Activated T-cell treated with anti-CD3 and anti-CD28 coated beads for 4 hours (primary cell): ENCODE measurements around the gene PTP4A2.
"Not testable (repeated sequence)": the region's sequence is repeated elsewhere in the genome, so short reads cannot be mapped to it uniquely, and the experiment has no call there.

Experiments used
- DNase-seq: peaks from one replicate; pipeline ENCODE4 v3.0.0-alpha.2; 2020

Gene PTP4A2

GRCh38 chr1:31949862-31950261, 11.7 kb upstream of the PTP4A2 start:
- DNase-seq, result no peak

GRCh38 chr1:31945677-31946076, 7.5 kb upstream of the PTP4A2 start:
- not testable (repeated sequence) for DNase-seq

GRCh38 chr1:31944205-31945089, 6.3 kb upstream of the PTP4A2 start:
- DNase-seq, result peak; percentile 62

GRCh38 chr1:31943546-31944184, 5.5 kb upstream of the PTP4A2 start:
- DNase-seq, result no peak

- DNase-seq, result not testable (repeated sequence)
Measured at GRCh38 chr1:31942061-31942460, 3.9 kb upstream of the PTP4A2 start.

- DNase-seq, result peak; percentile 61
Measured at GRCh38 chr1:31939484-31940329, 1.5 kb upstream of the PTP4A2 start.

GRCh38 chr1:31937300-31938183, 626 bp downstream of the PTP4A2 start:
- DNase-seq, result peak; percentile 79

GRCh38 chr1:31936981-31937299, 1.2 kb downstream of the PTP4A2 start:
- no peak for DNase-seq

- no peak for DNase-seq
Measured at GRCh38 chr1:31936278-31936980, 1.7 kb downstream of the PTP4A2 start.

- no peak for DNase-seq
Measured at GRCh38 chr1:31934706-31935629, 3.2 kb downstream of the PTP4A2 start.

- DNase-seq, result no peak
Measured at GRCh38 chr1:31932491-31933316, 5.5 kb downstream of the PTP4A2 start.

GRCh38 chr1:31931593-31932225, 6.5 kb downstream of the PTP4A2 start:
- no peak for DNase-seq

GRCh38 chr1:31930836-31931592, 7.2 kb downstream of the PTP4A2 start:
- DNase-seq, result no peak

GRCh38 chr1:31927661-31927980, 10.5 kb downstream of the PTP4A2 start:
- no peak for DNase-seq

GRCh38 chr1:31926853-31927660, 11.1 kb downstream of the PTP4A2 start:
- DNase-seq, result no peak

- DNase-seq, result no peak
Measured at GRCh38 chr1:31926252-31926651, 11.9 kb downstream of the PTP4A2 start.

GRCh38 chr1:31925824-31926223, 12.3 kb downstream of the PTP4A2 start:
- DNase-seq, result not testable (repeated sequence)

GRCh38 chr1:31924839-31925238, 13.3 kb downstream of the PTP4A2 start:
- no peak for DNase-seq
